IPS DF 4.7 (cell line): ENCODE measurements around the gene MIPEP.

ENCODE experiments used
- DNase-seq: peaks from one replicate; pipeline ENCODE4 v3.0.0-alpha.2; 2013; ENCODE audit warnings: low spot score; ENCODE audit errors: extremely low read depth

MIPEP gene

DNA sequence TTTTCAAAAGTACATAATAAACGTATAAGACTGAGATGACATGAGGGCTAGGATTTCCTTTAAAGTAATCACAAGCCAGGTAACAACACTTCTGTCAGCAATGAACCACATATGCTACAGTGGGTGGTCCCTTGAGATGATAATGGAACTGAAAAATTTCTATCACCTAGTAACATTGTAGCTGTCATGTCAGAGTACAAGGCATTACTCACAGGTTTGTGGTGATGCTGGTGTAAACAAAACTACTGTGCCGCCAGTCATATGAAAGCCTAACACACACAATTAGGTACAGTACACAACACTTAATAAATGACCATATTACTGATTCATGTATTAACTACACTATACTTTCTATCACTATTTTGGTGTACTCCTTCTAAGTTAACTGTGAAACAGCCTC is 36.8 kb downstream of the MIPEP start:
- DNase-seq: no peak

DNA sequence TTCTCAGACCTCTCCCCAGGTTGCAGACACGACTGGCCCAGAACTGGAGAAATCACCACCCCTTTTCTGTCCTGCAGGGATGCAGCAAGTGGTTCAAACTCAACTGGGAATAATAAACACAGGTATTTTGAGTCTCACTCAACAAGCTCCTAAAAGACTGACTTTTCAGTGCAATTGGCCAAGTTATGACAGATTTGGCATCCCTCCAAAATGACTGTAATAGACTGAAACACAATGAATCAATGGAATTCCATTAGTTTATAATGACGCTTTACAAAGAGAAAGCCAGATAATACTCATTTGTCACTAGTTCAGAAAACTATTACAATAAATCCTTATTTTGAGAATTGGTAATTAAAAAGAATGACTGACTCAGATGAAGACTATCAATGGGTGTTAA is 38.1 kb downstream of the MIPEP start:
- DNase-seq: no peak

DNA sequence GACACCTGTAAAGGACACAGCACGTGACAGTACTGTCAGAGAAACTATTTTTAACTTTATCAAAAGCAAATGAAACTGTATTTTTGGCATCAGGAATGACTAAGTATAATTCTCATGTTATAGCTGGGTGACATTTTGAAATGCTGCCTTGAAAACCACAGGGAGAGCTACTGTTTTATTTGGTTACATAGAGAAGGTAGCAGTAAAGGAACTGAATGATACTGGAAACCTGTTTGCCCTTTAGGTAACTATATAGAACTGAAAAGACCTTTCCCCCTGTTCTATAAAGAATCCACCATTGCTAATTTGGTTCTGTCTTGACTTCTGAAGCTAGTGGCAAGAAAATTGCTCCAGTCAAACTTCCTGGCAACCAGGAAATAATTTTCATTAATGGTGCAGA is 39.1 kb downstream of the MIPEP start:
- DNase-seq: no peak

DNA sequence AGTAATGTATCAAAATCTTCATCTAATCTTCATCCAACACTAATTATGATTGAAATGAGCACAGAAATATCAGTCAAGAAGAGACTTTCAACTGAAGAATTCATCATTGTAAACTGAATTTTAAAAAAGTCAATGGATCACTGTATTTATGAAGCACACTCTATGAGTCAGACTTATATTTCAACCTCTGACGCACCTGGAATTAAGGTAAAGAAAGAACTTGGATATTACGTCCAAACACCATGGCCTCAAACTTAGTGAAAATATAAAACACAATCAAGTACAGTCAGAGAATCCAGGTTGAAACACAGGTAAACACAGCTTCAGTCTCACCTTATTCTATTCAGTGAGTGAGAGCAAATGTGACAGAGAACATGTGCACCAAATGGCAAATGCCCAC is 39.5 kb downstream of the MIPEP start:
- no peak for DNase-seq

DNA sequence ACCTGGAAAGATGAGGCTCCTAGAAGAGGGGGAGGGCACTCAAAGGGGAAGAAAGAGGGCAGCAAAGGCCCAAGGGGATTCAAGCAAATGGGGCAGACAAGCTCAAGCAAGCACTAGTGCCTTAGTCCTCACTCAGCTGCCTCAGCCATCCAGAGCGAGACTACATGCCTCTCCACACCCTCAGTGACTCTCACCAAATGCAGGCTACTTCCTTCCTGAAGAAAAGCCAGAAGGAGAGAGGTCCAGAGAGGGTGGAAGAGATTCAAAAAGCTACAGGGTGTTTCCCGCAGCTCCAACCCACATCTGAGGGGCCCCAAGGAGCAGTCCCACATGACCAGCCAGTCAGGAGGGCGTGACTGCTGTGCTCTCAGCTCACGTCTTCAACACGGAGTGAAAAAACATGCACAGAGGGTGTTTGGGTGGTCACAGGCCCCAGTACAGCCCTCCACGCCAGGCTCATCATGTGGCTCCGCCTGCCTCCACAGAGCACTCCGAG is 40.5 kb downstream of the MIPEP start:
- no peak for DNase-seq

DNA sequence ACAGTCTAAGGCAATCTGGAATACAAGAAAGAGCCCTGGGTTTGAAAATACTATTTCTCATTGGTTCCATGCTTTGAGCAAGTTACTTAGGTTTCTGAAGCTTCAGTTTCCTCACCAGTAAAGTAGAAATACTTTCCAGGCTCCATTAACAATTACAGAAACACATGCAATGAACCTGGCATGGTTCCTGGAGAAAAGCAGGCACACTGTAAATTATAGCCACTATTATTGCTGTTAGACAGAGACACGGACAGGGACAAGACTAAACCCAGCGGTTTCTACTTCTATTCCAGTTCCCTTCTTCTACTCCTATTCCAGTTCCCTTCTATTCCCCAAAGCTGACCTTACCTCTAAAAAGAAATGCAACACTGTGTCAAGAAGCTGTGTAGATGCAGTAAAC is 41.2 kb downstream of the MIPEP start:
- DNase-seq: no peak

DNA sequence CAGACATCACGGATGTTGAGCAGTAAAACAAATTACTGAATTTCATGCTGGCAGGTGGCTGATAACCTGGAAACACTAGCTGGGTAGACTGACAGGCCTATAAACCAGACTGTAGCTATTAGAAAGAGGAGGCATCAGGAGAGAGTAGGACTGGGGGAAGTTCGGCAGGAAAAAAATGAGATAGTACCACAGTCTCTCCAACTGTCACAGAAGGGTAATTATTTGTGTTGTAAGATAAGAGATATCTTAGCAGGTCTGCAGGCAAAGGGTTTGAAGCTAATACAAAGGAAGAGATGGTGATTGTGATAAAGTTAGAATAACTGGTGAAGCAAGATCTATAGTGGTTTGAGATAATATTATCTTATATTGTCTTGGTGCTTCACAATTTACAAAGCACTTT is 41.7 kb downstream of the MIPEP start:
- DNase-seq: no peak

DNA sequence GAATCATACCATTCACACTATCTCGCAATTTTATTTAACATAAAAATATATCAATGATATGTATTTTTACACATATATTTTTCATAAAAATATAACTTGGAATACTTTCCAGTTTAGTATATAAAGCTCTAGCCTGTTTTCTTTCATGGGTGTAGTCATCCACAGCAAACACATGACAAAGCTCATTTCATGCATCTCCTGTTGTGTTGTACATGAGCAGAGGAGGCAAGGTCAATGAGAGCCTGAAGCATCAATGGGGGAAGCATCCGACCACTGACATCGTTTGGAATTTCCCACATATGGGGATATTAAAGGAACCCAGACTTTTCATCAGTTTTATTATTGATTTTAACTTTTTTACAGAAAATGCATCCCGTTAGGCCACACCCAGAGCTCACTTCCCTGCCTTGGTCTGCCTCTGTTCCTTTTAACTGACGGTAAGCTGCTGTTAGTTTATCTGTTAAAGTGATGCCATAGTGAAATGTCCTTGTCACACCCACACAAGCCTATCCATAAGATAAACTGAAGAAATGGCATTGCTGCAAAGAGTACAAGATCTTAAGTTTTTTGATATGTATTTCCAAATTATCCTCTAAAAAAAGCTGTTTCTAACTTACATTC is 44.0 kb downstream of the MIPEP start:
- no peak for DNase-seq

DNA sequence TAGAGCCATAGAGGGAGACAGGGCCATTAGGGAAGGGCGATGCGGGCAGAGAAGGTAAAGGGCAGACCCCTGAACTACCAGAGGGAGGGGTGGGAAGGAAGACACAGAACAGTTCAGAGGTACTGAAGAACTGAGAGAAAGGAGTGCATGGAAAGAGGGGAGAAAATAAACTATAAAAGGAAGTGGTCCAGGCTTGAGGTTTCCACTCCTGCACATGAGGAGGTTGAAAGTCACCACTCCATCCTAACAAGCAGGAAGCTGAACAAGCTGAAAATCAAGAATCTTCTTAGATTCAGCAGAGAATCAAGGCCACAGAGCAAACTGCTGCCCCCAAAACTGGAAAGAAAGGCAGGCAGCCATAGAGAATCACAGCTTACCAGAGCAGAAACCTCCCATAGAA is 45.1 kb downstream of the MIPEP start:
- no peak for DNase-seq

DNA sequence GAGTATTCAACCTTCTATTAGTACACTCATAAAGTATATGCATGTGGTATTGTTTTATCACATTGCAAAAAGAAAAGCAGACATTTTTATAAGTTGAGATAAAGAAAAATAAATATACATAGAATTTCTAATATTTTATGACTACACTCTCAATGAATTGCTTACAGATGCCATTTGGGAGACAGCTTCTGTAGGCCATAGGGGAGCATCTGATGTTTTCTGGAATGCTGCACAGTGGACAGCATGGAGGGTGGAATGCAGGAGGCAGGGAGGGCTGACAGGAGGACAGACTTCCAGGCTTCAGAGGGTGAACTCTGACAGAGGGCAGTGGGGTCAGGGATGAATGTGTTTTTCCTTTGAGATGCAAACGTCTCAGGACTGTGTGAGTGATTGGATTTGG is 45.8 kb downstream of the MIPEP start:
- DNase-seq: no peak

DNA sequence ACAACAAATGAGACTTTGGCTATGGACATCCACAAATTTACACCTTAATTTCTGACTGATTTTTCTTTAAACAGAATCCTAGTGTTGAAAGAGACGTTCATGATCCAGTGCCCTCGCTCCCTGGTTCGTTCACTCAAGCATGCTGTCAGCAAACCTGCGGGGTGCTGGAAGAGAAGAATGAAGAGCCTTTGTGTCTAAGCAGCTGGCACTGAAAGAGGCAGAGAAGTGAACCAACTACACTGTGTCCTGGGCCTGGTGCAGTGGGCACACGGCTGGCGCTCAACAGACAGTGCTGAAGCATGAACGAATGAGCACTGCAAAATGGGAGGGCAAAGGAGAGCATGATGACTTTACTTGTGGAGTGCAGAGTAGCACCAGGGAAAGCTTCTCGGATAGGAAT is 46.8 kb downstream of the MIPEP start:
- no peak for DNase-seq

DNA sequence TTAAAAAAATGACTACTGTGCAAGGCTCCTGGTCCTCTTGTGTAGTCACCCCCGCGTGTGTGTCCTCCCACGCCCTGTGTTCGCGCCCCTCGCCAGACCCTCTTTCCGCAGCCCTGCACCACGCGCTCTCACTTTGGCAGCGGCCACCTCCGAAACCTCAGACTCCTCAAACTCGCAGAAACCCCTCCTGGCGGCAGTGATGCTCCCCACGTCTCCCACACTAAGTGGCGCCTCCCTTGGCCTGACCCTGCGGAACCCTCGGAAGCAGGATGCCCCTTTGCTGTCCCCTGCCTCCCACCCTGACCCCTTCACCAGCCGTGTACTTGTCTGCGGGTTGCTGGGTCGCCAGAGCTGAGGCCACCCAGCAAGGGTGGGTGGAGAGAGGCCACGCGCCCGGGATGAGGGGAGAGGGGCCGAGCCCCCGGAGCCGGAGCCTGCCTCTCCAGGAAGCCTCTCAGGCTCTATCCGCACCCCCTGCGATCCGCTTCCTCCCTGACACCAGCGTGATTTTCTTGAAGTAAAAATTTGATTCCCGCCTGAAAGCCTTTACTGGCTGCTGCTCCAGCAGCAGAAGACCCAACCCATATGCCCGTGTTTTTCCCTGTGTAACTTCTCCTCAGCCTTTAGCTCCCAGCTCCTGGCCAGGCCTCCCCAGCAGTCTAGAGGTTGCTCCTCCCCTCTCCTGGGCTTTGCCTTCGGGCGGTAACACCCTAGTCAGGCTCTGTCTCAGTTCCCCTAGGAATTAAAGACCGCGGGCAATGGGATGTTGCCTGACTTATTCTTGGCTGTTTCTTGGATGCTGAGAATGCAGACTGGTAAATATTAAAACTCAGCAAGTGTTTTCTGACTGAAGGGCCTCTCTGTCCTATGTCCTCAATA is 55.2 kb downstream of the MIPEP start:
- no peak for DNase-seq

DNA sequence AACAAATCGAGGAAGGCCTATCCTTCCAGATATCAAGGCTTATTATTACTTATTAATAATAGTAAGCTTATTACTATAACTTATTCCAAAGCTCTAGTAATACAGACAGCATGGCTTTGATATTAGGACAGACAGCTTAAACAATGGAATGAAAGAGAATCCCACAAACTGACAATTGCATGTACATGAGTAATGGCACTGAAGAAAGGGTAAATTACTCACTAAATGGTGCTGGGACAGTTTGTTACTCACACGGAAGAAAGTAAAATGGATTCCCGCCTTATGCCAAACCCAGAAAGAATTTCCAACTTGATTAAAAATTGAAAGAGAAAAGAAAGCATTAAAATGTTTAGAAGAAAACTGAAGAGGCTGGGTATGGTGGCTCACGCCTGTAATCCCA is 60.3 kb downstream of the MIPEP start:
- DNase-seq: no peak

DNA sequence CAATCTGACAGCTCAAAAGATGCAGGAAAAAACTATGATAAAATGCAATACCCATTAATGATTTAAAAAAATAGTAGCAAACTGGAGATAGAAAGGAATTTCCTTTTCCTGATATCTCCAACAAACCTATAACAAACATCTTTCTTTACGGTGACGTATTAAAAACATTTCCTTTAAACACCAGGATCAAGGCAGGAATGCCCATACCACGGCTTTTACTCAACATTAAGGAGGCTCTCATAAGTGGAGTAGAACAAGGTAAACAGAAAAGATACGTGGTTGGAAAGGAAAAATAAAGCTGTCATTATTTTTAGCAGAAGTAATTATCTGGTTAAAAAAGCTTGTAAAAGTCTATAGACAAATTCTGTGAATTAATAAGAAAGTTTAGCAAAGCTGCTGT is 61.1 kb downstream of the MIPEP start:
- no peak for DNase-seq

DNA sequence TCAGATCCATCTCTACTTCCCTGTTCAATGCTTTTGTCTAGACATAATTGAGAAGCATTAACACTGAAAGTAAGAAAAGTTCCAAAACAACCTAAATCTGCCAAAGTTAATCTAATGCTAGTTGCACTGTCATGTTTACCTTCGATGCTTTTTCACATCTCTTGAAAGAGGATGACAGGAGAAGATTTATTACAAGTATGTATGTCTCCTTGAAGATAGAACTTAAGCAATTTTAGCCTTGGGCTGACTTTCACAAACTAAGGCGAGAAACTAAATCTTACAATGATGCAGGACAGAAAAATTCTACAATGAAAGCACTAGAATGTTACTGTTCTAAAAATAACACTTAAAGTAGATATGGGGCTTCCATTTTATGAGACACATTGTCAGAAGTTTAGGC is 64.0 kb downstream of the MIPEP start:
- no peak for DNase-seq

DNA sequence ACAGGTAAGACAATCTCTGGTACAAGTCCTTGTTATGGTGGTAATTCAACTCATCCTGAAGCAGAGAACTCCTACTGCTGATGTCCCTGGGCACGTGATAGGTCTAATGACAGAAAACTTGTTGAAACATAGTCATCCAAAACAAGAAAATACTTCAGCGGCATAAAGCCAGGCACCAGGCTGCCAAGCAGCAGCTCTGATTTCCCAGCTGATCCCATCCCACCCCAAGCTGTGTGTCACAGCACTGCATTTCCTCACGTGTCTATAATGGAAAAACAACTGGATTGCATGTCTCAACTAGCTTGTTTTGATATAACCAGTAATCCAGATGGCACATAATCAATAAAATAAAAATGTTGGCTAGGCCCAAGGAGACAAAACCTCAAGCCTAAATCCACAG is 64.8 kb downstream of the MIPEP start:
- no peak for DNase-seq

DNA sequence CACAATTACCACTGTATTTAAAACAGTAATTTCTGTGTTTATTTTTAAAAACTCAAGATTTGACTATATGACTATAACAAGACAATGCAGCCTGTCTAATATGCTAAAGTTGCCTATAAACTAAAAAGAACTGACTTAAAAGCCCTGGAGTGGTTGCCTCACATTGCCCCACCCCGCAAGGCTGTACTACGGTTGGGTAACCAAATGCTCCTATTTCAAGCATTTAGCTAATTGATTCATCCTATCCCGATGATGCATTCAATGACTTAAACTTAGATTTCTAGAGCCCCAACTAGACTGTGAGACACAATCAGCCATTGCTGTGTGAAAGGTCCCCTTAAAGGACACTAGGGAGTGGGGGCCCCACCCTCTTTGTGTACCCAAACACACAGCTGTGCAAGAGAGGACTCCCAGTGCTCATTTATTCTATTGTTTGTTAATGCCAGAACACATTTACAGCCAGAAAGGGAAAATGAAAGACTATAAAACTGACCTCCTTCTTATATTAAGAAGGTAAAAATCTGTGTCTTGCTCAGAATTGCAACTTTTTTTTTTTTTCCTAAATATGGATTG is 66.9 kb downstream of the MIPEP start:
- DNase-seq: no peak

DNA sequence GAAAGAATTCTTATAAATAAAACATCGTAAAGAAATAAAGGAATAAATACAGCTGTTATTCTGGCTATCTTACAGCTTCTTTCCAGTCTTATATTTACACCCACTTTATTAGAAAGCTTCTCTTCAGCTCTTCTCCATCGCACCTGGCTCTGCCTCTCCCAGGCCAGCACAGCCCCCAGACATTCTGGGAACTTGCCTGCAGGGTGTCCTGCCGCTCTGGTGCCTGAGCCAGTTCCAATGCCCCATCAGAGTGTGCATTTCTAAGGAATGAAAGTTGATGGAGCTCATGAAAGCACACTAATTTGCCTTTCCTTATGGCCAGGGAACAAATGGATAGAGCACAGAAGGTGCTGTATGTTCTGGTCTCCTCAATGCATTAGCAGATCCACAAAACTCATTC is 68.7 kb downstream of the MIPEP start:
- DNase-seq: no peak

DNA sequence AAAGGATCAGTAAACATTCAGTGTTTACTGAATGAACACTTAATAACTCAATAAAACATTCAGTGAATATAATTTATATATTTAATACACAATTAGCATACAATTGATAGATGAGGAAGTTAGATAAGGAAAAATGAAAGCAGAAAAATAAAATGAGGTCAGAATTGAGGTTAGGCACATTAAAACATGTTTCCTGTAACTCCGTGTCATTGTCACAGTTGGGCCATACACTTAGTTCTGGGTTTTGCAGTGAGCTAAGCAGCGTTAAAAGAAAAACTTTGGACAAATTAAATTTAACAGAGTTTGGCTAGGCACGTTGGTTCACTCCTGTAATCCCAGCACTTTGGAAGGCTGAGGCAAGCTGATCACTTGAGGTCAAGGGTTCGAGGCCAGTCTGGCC is 71.4 kb downstream of the MIPEP start:
- DNase-seq: no peak

DNA sequence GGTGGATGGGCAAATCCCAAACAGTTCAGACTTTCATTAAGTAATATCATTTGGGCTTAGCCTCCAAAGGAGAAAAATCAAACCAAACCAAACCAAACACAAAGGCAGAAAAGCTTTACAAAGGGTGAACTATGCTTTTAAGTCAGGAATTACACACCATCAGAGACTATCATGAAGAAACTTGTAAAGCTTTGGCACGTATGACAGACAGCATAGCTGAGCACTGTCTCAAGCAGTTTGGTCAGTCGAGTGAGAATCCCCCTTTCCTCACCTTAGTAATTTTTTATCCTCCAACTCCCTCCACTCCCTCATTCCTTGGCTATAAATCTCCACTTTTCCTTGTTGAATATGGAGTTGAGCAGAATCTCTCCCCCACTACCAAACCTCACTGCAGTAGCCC is 72.1 kb downstream of the MIPEP start:
- no peak for DNase-seq

DNA sequence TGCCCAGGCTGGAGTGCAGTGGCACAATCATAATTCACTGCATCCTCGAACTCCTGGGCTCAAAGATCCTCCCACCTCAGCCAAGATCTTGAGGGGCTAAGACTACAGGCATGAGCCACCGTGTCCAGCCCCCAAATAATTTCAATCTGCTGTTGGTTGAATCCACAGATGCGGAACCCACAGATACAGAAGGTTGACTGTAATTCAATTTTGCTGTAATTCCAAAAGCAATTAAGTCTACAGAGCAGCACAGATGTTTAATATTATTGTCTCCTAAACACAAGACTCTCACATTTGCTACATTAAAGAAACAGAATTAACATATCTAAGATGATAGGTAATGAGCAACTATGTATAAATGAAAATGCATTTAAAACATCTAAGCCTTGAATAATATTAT is 75.6 kb downstream of the MIPEP start:
- no peak for DNase-seq

DNA sequence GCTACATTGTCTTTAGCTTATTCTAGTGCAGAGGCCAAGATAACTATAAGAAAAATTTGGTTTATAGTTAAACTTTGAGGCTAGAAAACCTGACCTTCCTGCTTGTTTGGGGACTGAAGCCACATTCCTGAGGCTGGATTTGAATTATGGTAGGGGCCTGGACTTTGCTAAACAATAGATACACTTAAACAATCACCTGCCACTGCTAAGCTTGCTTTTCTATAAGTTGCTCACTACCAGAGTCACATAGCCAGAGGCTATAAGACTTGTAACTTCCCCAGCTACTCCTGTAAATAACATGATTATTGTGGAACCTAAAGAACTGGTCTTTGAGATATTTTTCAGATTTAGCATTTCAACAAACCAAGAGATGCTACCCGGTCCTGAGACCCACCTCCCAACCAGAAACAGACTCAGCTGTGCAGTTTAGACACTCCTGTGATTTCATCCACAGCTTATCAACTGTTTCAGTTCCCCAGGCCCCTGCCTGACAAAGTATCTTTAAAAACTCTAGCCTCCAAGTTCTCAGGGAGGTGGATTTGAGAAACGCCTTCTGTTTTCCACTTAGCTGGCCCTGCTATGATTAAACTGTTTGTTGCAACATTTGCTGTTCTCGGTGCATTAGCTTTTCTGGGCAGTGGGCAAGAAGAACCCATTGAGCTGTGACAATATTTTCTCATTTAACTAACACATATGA is 77.7 kb downstream of the MIPEP start:
- DNase-seq: no peak
